ENCODE measurements around the gene LTO1. TPM values are rescaled to one million over a fixed set of nuclear protein-coding genes. Genes with fewer than 3 reads are reported as not detected.
"Not testable (repeated sequence)": the region's sequence is repeated elsewhere in the genome, so short reads cannot be mapped to it uniquely, and the experiment has no call there.

Gene LTO1
- polyA plus RNA-seq, 1 donor: 19.9 TPM

DNA sequence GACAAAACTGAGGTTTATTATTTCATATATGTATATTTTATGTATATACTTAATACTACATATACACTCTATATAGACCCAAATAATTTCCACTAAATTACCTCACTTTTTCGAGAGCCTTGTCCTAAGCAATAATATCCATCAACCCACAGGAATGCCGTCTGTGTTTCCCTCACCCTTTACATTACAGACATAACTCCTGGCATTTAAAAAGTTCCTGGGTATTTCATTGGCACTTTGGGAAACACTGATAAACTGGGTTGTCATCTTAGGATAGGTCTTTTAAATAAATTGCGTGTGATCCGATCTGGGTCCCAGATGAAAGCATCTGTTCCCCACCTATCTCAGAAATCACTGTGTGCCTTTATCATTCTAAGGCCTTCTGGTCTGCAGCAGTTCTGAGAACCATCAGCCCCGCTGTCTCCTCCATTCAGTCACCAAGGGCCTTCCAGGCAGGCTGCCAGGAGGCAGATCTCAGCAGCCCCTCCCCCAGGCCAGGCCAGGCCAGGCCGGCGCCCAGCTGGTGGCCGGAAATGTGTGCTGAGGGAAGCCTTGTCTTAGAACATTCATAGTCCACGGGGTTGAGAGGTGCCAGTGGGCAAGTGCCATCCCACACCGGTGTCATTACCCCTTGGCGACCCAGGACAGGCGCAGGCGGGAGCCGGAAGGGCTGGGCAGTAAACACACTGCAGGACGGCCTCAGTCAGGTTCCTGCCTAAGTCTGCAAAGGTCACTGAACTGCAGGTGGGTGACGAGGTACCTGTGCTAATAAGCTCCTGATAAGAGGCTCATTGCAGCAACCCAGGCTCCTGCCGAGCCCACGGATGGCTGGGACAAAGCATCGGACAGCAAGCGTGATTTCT, 25.4 kb upstream of the LTO1 start:
- peak; percentile 47 for DNase-seq (ENCODE audit: low read depth)

- DNase-seq (ENCODE audit: low read depth): no peak
Measured at GRCh38 chr11:69699213-69699612, 24.1 kb upstream of the LTO1 start.

DNA sequence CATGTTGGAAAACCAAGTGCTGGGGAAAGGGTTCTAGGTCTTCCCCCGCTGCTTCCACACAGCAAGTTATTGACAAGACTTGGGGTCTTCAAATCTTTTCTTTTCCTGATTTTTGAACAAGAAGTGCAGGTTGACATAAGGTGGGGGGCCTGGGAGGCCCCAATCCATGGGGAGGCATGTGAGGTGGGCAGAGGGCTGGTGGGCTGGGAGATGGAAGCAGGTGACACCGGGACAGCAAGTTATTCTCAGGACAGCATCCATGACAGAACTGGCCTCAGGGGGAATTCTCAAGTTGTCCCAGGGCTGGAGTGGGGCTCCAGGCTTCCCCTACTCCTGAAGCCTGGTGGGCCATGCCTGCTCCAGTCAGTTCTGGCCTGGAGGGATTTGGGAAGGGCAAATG, 23.2 kb upstream of the LTO1 start:
- DNase-seq (ENCODE audit: low read depth): no peak

GRCh38 chr11:69697861-69698260, 22.7 kb upstream of the LTO1 start:
- no peak for DNase-seq (ENCODE audit: low read depth)

DNA sequence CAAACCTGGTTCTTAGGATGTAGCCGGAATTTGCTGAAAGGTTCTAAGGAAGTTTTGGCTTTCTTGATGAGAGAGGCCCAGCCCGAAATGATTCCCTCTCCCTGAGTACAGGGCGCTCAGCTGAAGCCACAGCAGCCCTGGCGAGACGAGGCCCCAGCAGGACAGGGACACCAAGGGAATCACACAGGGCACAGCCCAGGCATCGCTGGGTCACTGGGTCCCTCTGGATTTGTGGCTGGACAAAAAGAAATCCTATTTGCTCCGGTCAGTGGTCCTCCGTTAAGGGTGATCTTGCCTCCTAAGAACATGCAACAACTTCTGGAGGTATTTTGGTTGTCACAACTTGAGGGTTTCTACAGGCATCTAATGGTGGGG, 22.3 kb upstream of the LTO1 start:
- no peak for DNase-seq (ENCODE audit: low read depth)

DNA sequence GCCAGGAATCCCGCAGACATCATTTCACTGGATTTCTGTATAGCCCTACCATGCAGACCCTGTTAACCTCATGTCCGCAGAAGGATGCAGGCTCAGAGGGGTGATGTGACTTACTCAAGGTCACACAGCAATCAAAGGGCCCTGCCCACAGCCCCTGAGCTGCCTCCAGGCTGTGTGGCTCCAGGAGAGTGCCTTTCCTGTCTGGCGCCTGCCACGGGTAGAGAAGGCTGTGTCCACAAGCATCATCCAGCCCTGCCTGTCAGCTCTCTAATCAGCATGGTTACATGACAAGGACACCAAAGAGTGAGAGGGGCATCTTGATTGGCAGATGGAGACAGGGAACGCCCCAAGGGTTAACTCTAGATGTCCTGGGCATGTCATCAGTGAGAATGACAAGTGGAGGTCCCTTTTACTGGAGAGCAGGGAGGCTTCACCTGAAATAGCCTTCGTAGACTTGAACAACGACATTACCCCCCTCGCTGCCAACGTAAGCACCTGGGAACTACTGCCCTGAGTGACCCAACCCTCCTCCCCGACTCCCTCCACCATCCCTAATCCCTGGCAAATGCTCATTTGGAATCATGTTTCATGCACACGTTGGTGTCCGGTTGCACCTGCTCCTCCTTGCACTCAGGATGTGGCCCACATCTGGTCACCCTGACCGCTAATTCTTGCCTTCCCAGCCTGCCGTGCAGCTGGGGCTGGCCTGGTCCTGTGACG, 21.8 kb upstream of the LTO1 start:
- DNase-seq (ENCODE audit: low read depth): no peak

GRCh38 chr11:69695995-69696394, 20.8 kb upstream of the LTO1 start:
- DNase-seq (ENCODE audit: low read depth): not testable (repeated sequence)

DNA sequence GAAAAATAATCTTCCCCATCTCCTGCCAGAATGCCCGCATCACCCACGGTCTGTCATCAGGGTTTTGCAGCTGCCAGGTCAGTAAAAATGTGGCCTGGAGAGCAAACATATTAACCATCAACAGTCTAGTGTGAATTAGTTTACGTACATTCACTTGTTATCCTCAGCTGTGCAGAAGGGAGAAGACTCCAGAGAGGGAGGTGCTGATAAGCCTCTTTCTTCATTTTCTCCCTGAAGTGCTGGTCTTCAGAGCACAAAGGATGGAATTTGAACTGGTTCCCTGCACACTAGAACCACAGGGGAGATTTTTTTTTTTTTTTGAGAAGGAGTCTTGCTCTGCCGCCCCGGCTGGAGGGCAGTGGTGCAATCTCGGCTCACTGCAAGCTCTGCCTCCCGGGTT, 20.4 kb upstream of the LTO1 start:
- no peak for DNase-seq (ENCODE audit: low read depth)

DNA sequence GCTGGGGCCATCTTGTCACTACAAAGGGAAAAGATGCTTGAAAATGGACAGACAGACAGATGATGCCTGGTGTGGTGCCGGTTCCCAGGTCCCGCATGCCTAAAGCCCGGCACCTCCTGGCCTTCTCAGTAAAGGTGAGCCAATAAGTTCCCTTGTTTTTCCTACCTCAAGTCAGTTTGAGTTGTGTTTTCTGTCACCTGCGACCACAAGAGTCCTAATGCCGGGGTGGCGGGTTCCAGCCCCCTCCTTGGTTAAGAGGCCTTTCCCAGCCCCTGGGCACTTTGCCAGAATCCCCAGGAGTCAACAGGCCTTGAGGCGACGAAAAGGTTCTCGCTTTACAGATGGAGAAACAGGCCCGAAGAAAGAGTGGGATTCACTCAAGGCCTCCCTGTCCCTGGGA, 19.6 kb upstream of the LTO1 start:
- DNase-seq (ENCODE audit: low read depth): no peak

GRCh38 chr11:69692422-69692821, 17.3 kb upstream of the LTO1 start:
- DNase-seq (ENCODE audit: low read depth): no peak

DNA sequence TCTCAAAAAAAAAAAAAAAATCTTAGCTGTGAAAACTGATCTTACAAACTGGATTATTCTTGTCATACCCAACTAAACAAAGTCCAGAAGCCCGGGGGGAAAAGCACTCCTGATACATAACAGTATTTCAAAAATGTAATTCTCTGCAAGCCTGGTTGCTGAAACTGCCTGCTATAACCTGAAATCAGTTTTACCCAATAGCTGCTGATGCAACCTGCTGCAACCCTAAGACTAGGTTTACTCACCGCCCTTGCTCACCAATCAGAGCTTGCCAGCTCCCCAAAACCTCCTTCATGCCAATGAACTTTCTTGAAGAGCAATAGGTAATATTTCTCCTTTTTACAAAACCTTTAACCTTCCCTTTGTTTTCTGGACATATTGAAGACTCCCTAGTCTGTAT, 16.3 kb upstream of the LTO1 start:
- DNase-seq (ENCODE audit: low read depth): no peak

- DNase-seq (ENCODE audit: low read depth): no peak
Measured at GRCh38 chr11:69689484-69690319, 14.5 kb upstream of the LTO1 start.

- DNase-seq (ENCODE audit: low read depth): not testable (repeated sequence)
Measured at GRCh38 chr11:69687969-69688771, 13.0 kb upstream of the LTO1 start.

GRCh38 chr11:69686856-69687255, 11.7 kb upstream of the LTO1 start:
- no peak for DNase-seq (ENCODE audit: low read depth)

- no peak for DNase-seq (ENCODE audit: low read depth)
Measured at GRCh38 chr11:69686452-69686851, 11.3 kb upstream of the LTO1 start.

GRCh38 chr11:69685348-69685747, 10.2 kb upstream of the LTO1 start:
- DNase-seq (ENCODE audit: low read depth): no peak

DNA sequence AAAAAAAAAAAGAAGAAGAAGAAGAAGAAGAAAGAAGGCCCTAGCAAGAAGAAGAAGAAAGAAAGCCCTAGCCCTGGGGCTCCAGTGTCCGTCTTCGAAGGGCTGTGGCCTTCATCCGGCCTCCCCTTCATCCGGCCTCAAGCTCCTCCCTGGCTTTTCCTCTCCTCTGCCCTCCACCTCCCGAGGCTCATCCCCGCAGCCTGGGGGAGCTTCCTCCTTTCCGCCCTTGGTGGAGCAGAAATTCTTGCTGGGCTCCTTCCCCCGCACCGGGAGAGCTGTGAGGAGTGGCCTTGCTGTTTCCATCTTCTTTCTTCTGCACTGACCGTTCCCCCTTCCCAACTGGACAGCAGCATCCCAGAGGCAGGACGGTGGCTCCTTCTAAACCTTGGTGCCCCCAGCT, 9.5 kb upstream of the LTO1 start:
- no peak for DNase-seq (ENCODE audit: low read depth)

DNA sequence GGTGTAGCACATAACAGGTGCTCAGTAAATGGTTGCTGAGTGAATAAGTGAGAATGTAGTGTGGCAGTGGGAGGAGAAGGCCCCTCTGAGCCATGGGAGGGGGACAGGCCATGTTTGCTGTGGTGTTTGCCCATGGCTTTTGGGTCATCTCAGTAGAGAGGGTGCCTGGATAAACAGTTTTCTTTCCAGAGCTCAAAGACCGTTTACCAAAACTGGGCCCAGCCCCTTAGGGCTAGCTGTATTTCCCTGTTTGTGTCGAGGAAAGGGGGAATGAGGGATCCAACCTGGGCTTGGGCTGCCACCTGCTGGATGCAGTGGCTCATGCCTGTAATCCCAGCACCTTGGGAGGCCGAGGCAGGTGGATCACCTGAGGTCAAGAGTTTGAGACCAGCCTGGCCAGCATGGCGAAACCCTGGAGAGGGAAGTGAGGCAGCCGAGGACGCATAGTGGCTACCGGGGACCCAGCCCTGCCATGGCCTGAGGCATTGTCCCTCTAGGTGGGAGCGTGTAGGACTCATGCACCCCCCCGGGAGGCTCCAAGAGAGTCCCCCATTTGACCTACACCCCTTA, 8.7 kb upstream of the LTO1 start:
- DNase-seq (ENCODE audit: low read depth): no peak

- DNase-seq (ENCODE audit: low read depth): no peak
Measured at GRCh38 chr11:69682681-69683326, 7.7 kb upstream of the LTO1 start.

DNA sequence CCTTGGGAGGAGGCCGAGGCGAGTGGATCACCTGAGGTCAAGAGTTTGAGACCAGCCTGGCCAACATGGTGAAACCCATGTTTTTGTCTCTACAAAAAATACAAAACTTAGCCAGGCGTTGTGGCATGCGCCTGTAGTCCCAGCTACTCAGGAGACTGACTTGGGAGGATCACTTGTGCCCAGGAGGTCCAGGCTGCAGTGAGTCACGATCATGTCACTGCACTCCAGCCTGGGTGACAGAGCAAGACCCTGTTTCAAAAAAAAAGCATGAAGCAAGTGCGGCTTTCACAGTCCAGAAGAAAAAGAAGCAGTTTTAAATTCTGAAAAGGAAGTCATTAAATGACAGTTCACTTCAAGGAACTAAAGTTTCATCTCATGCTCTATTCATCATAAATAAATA, 7.1 kb upstream of the LTO1 start:
- DNase-seq (ENCODE audit: low read depth): no peak

DNA sequence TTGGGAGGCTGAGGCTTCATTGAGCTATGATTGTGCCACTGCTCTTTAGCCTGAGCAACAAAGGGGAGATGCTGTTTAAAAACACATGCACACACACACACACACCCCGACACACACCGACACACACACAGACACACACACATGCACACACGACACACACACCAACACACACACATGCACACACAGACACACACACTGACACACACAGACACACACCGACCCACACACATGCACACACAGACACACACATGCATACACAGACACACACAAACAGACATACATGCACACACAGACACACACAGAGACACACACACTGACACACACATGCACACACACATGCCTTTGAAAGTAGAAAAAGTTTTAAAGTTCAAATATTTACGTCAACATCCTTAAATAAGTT, 5.5 kb upstream of the LTO1 start:
- no peak for DNase-seq (ENCODE audit: low read depth)

Data from forelimb muscle (tissue), 1 donor.